OCI-LY3 (cell line): Measurements from ENCODE around the gene CATSPER4.

Source experiments
- EZH2phosphoT487 ChIP-seq: fragments of 200-600 bp; shearing (Covaris generic); IDR thresholded peaks from 2 replicates; pipeline ENCODE4 v1.6.1; 2018; ENCODE audit warnings: antibody characterized with exemption, mixed run types, low read depth
- TF ChIP-seq, protein P1 (sequence below): fragments of 200-600, 300-600 bp; sonication (generic); IDR thresholded peaks from 2 replicates; pipeline ENCODE4 v1.5.1; 2014; ENCODE audit warnings: antibody characterized with exemption, low read length, low read depth

DNA sequence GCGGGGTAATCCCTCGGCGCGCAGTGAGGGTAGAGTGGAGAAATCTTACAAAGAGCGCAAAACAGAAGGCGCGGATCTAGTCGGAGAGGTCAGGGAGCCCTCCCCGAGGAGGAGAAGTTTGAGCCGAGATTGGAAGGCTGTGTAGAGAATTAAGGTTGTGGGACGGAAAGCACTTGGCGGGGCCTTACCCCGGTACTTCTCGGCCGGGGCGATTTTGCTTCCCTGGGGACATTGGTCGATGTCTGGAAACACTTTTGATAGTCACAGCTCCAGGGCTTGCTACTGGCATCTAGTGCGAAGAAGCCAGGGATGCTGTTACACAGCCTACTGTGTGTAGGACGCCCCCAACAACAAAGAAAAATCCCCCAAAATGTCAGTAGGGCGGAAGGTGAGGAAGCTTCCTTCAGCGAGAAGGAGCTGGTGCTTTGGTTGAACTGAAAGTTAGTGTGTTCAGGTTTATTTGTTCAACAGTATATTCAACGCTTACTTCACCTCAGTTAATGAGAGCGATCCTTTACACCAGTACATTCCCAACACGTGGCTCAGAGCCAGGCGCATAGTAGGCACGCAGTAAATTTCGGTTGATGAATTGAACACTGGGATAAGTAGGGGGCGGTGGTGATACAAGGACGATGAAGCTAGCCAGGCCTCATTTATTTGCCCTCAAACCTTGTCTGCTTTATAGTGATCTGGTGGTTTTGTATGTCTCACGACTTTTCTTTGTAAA, 44.4 kb downstream of the CATSPER4 start:
- TF ChIP-seq, protein P1, sequence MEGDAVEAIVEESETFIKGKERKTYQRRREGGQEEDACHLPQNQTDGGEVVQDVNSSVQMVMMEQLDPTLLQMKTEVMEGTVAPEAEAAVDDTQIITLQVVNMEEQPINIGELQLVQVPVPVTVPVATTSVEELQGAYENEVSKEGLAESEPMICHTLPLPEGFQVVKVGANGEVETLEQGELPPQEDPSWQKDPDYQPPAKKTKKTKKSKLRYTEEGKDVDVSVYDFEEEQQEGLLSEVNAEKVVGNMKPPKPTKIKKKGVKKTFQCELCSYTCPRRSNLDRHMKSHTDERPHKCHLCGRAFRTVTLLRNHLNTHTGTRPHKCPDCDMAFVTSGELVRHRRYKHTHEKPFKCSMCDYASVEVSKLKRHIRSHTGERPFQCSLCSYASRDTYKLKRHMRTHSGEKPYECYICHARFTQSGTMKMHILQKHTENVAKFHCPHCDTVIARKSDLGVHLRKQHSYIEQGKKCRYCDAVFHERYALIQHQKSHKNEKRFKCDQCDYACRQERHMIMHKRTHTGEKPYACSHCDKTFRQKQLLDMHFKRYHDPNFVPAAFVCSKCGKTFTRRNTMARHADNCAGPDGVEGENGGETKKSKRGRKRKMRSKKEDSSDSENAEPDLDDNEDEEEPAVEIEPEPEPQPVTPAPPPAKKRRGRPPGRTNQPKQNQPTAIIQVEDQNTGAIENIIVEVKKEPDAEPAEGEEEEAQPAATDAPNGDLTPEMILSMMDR = no peak
- no peak for TF ChIP-seq EZH2phosphoT487
